Thymus (tissue), 11 donors: ENCODE results near the gene PKD1. TPM values are rescaled to one million over a fixed set of nuclear protein-coding genes. Genes with fewer than 3 reads are reported as not detected.
A peak's percentile ranks its signal among the peaks of the same experiment; 100 is the strongest.

Experiments
- DNase-seq, 9 donors: peaks; one replicate each; pipeline ENCODE4 v3.0.0-alpha.2; 2013; ENCODE audit warnings: low spot score in 9 of 9, low read depth in 6 of 9, missing footprints in 1 of 9
- H3K27ac ChIP-seq, 2 donors: one replicate each; pipeline ENCODE4 v1.5.1; 2013; ENCODE audit warnings: control low read depth in 1 of 2, low read depth in 1 of 2, low read length in 1 of 2, mild to moderate bottlenecking in 1 of 2, moderate library complexity in 1 of 2
- H3K27me3 ChIP-seq, 2 donors: one replicate each; pipeline ENCODE4 v1.5.1; 2013; ENCODE audit warnings: low read length in 1 of 2; ENCODE audit not compliant: control insufficient read depth in 2 of 2, insufficient read depth in 1 of 2
- H3K36me3 ChIP-seq, 2 donors: one replicate each; pipeline ENCODE4 v1.5.1; 2013; ENCODE audit warnings: low read length in 1 of 2, mild to moderate bottlenecking in 1 of 2, moderate library complexity in 1 of 2; ENCODE audit not compliant: control insufficient read depth in 2 of 2, insufficient read depth in 2 of 2
- H3K4me1 ChIP-seq, 2 donors: one replicate each; pipeline ENCODE4 v1.5.1; 2013; ENCODE audit warnings: low read length in 2 of 2; ENCODE audit not compliant: control insufficient read depth in 2 of 2, insufficient read depth in 2 of 2
- H3K4me3 ChIP-seq, 2 donors: one replicate each; pipeline ENCODE4 v1.5.1; 2013; ENCODE audit warnings: low read length in 2 of 2, control low read depth in 1 of 2, mild to moderate bottlenecking in 1 of 2
- H3K9me3 ChIP-seq, 2 donors: one replicate each; pipeline ENCODE4 v1.5.1; 2013; ENCODE audit warnings: low read length in 1 of 2, mild to moderate bottlenecking in 1 of 2; ENCODE audit not compliant: control insufficient read depth in 2 of 2, insufficient read depth in 1 of 2
- WGBS: extraction: QIAGEN DNeasy Blood & Tissue Kit; methylation state at CpG from one replicate; pipeline ENCODE4 v1.1.7; 2013; 5-methylcytosine and 5-hydroxymethylcytosine counted together
- polyA plus RNA-seq: library from polyadenylated mRNA; stranded (reverse); fragments of 200-250 nt; gene quantifications from one replicate; pipeline ENCODE4 v1.2.3, GENCODE V29; 2013
- total RNA-seq: library from RNA; stranded (reverse); fragments of 120-200 nt; gene quantifications from one replicate; pipeline ENCODE4 v1.2.4, GENCODE V29; 2013
- donor health status: healthy.

PKD1 gene
- total and polyA plus RNA-seq, 2 donors = 13.4 to 35.3 TPM

DNA sequence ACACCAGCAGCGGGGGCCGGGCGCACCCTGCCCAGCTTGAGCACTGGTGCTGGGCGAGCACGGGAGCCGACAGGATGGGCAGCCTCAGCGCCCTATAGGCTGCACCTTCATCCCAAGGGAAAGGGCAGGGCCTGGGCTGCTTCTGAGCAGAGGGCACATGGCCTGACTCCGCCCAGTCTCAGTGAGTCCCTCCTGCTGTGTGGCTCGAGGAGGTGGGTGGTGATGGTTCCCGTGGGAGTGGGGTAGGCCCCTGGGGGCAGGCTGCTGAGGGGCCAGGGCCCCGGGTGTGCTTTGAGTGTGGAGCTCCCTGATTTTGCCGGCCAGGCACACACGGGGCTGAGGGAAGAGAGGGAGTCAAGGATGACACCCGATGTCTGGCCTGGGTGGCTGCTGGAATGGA is 50.0 kb downstream of the PKD1 start:
- Histone ChIP-seq H3K27ac (no peak overlapping the region), H3K36me3 (peaks cover 76 to 97% of the 10 kb centered on the region in 2 donors), H3K9me3 (no peaks in the 10 kb centered on the region), H3K4me1 (peaks cover 0 to 35% of the 10 kb centered on the region in 2 donors), H3K27me3 (no peaks in the 10 kb centered on the region), H3K4me3 (no peak overlapping the region)
- no peak for DNase-seq
- WGBS = 95% methylated on average over 14 of the region's 14 CpGs

DNA sequence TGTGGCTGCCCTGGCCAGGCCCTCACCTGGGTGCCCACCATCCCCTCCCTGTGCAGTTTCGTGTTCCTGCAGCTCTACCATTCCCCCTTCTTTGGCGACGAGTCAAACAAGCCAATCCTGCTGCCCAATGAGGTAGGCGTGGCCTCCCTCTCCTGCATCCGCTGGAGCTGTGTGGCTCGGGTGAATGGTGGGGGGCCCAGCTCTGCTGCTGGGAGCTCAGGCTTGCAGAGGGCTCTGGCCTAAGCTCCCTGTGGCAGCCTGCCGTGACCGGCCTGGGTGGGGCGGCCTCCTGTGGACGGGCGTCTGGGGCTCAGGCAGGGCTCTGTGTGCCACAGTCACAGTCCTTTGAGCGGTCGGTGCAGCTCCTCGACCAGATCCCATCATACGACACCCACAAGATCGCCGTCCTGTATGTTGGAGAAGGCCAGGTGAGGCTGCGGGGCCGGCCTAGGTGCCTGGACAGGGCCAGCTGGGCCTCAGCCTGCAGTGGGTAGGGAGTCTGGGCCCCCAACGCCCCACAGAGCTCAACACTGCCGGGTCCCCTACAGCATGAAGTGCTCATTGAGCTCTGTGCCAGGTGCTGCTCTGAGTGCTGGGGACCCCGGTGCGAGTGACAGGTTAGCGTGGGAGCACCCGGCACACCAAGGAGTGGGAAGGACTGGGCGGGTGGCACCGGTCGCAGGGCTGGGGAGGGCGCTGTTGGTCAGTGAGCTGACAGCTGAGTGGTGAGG is 50.6 kb downstream of the PKD1 start:
- WGBS = 97% methylated on average over 29 of the region's 29 CpGs
- H3K27ac ChIP-seq = no peak overlapping the region
- no peak overlapping the region for H3K4me3 ChIP-seq
- peaks cover 0 to 35% of the 10 kb centered on the region in 2 donors for H3K4me1 ChIP-seq
- no peaks in the 10 kb centered on the region for H3K27me3 ChIP-seq
- no peaks in the 10 kb centered on the region for H3K9me3 ChIP-seq
- H3K36me3 ChIP-seq = peaks cover 74 to 95% of the 10 kb centered on the region in 2 donors
- no peak for DNase-seq

DNA sequence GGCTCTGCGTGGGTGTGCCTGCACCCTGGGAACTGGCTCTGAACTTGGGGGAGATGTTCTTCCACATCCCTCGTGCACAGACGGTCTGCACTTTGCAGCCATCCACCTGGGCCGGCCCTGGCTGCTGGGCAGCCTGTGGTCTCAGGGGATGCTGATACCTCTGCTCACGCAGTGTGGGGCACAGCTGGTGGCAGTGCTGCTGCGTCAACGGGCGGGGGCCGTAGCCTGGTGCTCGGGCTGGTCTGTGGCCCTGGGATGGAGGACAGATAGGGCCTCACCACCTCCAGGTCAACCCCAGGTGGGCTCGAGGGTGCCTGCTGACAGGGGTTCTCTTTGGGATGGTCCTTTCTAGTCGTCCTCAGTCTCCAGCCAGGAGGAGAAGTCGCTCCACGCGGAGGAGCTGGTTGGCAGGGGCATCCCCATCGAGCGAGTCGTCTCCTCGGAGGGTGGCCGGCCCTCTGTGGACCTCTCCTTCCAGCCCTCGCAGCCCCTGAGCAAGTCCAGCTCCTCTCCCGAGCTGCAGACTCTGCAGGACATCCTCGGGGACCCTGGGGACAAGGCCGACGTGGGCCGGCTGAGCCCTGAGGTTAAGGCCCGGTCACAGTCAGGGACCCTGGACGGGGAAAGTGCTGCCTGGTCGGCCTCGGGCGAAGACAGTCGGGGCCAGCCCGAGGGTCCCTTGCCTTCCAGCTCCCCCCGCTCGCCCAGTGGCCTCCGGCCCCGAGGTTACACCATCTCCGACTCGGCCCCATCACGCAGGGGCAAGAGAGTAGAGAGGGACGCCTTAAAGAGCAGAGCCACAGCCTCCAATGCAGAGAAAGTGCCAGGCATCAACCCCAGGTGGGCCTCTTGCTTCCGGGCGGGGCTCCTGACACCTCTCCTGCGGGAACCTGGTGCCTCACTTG is 51.6 kb downstream of the PKD1 start:
- Histone ChIP-seq H3K4me1 (peaks cover 0 to 35% of the 10 kb centered on the region in 2 donors), H3K27me3 (no peaks in the 10 kb centered on the region), H3K9me3 (no peaks in the 10 kb centered on the region), H3K36me3 (peaks cover 70 to 95% of the 10 kb centered on the region in 2 donors), H3K27ac (no peak overlapping the region), H3K4me3 (no peak overlapping the region)
- DNase-seq = no peak
- 96% methylated on average over 44 of the region's 44 CpGs for WGBS

DNA sequence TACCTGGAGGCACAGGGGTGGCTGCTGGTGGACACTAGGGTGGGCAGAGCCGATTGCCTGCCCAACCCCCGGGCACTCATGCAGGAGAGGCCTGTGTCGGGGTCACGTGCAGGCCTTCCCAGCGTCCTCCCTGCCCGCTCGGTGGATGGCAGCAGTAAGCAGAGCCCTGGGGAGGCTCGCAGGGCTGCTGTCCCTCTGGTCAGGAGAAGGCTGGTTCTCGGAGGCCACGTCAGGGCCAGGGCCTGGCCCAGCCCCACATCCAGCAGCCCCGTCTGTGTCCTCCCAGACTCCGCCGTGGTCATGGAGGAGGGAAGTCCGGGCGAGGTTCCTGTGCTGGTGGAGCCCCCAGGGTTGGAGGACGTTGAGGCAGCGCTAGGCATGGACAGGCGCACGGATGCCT is 52.3 kb downstream of the PKD1 start:
- H3K27me3 ChIP-seq = no peaks in the 10 kb centered on the region
- peak overlapping the region in 1 of 2 donors; percentile 48 for H3K27ac ChIP-seq
- H3K4me1 ChIP-seq = peaks cover 0 to 39% of the 10 kb centered on the region in 2 donors
- no peak overlapping the region for H3K4me3 ChIP-seq
- no peak for DNase-seq
- WGBS = 94% methylated on average over 19 of the region's 19 CpGs
- peaks cover 67 to 95% of the 10 kb centered on the region in 2 donors for H3K36me3 ChIP-seq
- no peaks in the 10 kb centered on the region for H3K9me3 ChIP-seq

DNA sequence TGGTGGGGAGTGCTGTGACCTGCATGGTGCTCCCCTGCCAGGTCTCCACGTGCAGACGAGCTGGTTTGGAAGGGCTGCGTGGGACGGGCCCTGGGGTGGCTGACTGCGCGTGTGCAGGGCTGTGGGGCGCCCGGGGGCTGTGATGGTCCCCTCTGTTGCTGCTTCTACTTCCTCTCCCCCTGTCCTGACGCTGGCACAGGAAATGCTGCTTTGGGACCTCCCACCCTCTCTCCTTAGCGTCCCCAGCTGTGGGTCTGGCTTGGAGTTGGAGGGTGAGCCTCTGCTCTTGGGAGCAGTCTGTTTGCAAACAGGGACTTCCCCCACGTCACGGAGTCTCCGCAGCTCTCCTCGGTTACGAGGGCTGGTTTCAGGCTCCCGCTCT is 52.7 kb downstream of the PKD1 start:
- Histone ChIP-seq H3K36me3 (peaks cover 63 to 92% of the 10 kb centered on the region in 2 donors), H3K27me3 (no peaks in the 10 kb centered on the region), H3K9me3 (no peaks in the 10 kb centered on the region), H3K4me1 (peaks cover 0 to 39% of the 10 kb centered on the region in 2 donors), H3K27ac (peak overlapping the region in 1 of 2 donors; percentile 48), H3K4me3 (no peak overlapping the region)
- peak; percentile 9 to 78 (median 35) for DNase-seq
- WGBS = 73% methylated on average over 16 of the region's 16 CpGs

DNA sequence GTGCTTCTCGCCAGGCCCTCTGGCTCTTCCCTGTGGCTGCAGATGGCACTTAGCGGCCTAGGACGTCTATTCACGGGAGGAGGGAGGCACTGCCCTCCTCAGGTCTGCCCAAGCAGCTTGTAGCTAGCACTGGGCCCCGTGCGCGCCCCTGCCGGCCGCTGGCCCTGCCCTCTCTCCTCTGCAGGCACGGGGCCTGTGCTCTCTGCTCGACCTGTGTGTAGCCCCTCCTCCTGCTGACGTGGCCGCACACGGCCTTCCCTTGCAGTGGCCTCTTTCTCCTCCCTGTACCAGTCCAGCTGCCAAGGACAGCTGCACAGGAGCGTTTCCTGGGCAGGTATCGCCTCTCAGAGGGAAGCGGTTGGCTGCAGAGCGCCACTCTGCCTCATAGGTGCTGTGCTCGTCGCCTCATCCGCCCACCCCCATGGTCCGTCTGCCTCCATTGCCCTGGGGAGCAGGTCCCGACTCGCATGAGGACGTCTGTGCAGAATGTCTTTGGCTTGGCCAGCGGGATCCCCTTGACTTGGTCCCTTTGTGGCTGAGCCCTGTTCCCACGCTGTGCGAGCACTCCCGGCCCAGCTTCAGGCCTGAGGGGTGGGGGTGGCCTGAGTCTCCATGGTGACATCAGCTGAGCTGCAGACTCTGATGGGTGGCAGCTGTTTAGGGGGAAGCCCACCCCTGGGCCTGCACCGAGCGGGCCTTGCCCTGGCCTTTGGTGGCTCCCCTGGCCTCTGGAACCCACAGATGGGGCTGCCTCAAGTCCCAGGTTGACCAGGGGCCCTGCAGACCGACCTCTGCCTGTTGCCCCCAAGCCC is 53.3 kb downstream of the PKD1 start:
- H3K27ac ChIP-seq = peak overlapping the region; percentile 38 to 48
- H3K4me1 ChIP-seq = peaks cover 0 to 39% of the 10 kb centered on the region in 2 donors
- H3K27me3 ChIP-seq = no peaks in the 10 kb centered on the region
- WGBS = 95% methylated on average over 32 of the region's 32 CpGs
- H3K9me3 ChIP-seq = no peaks in the 10 kb centered on the region
- no peak overlapping the region for H3K4me3 ChIP-seq
- no peak for DNase-seq
- peaks cover 62 to 92% of the 10 kb centered on the region in 2 donors for H3K36me3 ChIP-seq

DNA sequence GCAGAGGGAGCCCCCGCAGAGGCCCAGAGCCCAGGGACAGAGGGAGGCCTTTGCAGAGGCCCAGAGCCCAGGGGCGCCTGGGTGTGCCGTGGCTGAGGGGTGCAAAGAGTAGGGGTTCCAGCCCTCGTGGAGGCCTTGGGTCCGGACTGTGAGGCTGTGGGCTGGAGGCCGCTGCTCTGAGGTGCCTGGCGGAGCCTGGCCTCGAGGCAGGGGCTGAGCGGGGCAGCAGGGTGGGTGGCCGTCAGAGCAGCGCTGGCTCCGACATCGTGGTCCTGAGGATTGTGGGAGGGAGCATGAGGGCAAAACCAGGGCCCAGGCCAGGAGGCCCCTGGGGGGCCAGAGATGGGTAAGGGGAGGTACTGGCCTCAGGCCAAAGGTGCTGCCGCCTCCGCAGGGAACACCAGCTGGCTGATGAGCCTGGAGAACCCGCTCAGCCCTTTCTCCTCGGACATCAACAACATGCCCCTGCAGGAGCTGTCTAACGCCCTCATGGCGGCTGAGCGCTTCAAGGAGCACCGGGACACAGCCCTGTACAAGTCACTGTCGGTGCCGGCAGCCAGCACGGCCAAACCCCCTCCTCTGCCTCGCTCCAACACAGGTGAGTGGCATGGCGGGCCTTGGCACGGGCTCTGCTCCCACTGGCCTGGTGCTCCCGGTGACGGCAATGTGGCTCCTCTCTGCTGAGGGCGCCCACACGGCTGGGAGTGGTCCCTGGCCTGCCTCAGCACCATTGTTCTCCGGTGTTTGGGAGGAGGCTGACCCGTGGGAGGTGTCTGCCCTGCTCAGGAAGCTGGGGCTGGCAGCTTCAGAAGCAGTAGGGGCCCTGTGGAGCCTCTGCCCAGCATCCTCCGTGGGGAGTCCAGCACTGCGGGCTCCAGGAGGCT is 54.3 kb downstream of the PKD1 start:
- peaks cover 60 to 91% of the 10 kb centered on the region in 2 donors for H3K36me3 ChIP-seq
- no peaks in the 10 kb centered on the region for H3K27me3 ChIP-seq
- DNase-seq = no peak
- no peaks in the 10 kb centered on the region for H3K9me3 ChIP-seq
- no peak overlapping the region for H3K4me3 ChIP-seq
- peak overlapping the region in 1 of 2 donors; percentile 17 for H3K27ac ChIP-seq
- 94% methylated on average over 35 of the region's 35 CpGs for WGBS
- H3K4me1 ChIP-seq = peaks cover 0 to 39% of the 10 kb centered on the region in 2 donors

DNA sequence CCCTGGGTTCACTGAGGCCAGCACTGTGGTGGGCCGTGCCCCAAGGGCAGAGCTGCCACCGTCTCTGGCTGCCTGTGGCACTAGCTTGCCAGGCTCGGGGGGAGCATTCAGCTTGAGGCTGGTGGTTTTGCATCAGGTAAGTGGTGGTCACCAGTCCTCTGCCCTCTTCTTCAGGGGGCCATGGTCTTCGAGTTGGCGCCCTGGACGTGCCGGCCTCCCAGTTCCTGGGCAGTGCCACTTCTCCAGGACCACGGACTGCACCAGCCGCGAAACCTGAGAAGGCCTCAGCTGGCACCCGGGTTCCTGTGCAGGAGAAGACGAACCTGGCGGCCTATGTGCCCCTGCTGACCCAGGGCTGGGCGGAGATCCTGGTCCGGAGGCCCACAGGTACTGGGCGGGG is 55.7 kb downstream of the PKD1 start:
- no peak overlapping the region for H3K27ac ChIP-seq
- no peaks in the 10 kb centered on the region for H3K9me3 ChIP-seq
- H3K27me3 ChIP-seq = no peaks in the 10 kb centered on the region
- no peak for DNase-seq
- WGBS = 98% methylated on average over 16 of the region's 16 CpGs
- H3K4me1 ChIP-seq = peaks cover 0 to 39% of the 10 kb centered on the region in 2 donors
- H3K36me3 ChIP-seq = peaks cover 62 to 89% of the 10 kb centered on the region in 2 donors
- no peak overlapping the region for H3K4me3 ChIP-seq
